Adipocyte (in vitro differentiated cells): ENCODE data around the gene TMEM38B.
A peak's percentile ranks its signal among the peaks of the same experiment; 100 is the strongest.
"Not testable (repeated sequence)": the region's sequence is repeated elsewhere in the genome, so short reads cannot be mapped to it uniquely, and the experiment has no call there.

Source experiments
- DNase-seq: peaks from one replicate; pipeline ENCODE4 v3.0.0-alpha.2; 2015; ENCODE audit warnings: low read depth
- H3K27me3 ChIP-seq: replicated peaks from 2 replicates; pipeline ENCODE4 v1.7.0; 2013; ENCODE audit warnings: mild to moderate bottlenecking, low read length, moderate library complexity; ENCODE audit not compliant: control insufficient read depth, insufficient read depth
- H3K36me3 ChIP-seq: 2 replicates; pipeline ENCODE4 v1.7.0; 2013; ENCODE audit warnings: low read length, mild to moderate bottlenecking, moderate library complexity; ENCODE audit not compliant: control insufficient read depth, insufficient read depth, severe bottlenecking
- H3K4me1 ChIP-seq: 2 replicates; pipeline ENCODE4 v1.7.0; 2013; ENCODE audit warnings: mild to moderate bottlenecking, low read length, moderate library complexity; ENCODE audit not compliant: control insufficient read depth, insufficient read depth
- H3K4me3 ChIP-seq: 2 replicates; pipeline ENCODE4 v1.7.0; 2013; ENCODE audit warnings: mild to moderate bottlenecking, low read length, moderate library complexity
- H3K9ac ChIP-seq: 2 replicates; pipeline ENCODE4 v1.7.0; 2013; ENCODE audit warnings: mild to moderate bottlenecking, low read length, moderate library complexity
- H3K9me3 ChIP-seq: 2 replicates; pipeline ENCODE4 v1.7.0; 2013; ENCODE audit warnings: mild to moderate bottlenecking, low read length, moderate library complexity; ENCODE audit not compliant: control insufficient read depth

Gene TMEM38B

DNA sequence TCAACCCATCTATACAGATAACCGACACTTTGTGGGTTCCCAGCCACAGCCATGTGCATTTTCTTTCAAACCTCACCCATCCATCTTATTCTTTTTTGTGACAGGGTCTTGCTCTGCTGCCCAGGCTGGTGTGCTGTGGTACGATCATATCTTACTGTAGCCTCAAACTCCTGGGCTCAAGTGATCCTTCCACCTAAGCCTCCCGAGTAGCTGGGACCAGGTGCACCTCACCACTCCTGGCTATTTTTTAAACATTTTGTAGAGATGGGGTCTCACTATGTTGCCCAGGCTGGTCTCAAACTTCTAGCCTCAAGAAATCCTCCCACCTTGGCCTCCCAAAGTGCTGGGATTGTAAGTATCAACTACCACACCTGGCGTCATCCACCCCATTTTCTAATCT lies 7.4 kb upstream of the TMEM38B start:
- DNase-seq = no peak
- H3K36me3 ChIP-seq = no peaks in the 10 kb centered on the region
- no peak overlapping the region for H3K4me3 ChIP-seq
- H3K4me1 ChIP-seq = no peaks in the 10 kb centered on the region
- H3K9ac ChIP-seq = no peak overlapping the region
- H3K9me3 ChIP-seq = no peaks in the 10 kb centered on the region
- H3K27me3 ChIP-seq = no peaks in the 10 kb centered on the region

DNA sequence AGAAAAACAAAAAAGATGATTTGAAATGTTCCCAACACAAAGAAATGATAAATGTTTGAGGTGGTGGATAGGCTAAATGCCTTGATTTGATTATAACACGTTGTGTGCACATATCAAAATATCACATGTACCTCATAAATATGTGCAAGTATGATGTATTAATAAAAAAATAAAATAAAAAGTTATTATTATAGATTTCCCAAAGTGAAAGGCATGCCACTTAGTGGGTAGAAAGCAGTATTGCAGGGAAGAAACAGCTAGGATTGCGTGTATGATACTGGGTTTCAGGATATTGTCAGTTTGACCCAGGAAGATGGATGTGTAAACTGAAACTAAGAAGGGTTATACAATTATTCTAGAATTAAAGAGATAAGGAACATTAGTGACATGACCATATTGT lies 3.6 kb upstream of the TMEM38B start:
- no peak overlapping the region for H3K9ac ChIP-seq
- no peaks in the 10 kb centered on the region for H3K9me3 ChIP-seq
- DNase-seq = peak; percentile 59
- H3K4me1 ChIP-seq = peaks cover 11% of the 10 kb centered on the region
- peaks cover 3% of the 10 kb centered on the region for H3K27me3 ChIP-seq
- H3K36me3 ChIP-seq = no peaks in the 10 kb centered on the region
- H3K4me3 ChIP-seq = no peak overlapping the region

DNA sequence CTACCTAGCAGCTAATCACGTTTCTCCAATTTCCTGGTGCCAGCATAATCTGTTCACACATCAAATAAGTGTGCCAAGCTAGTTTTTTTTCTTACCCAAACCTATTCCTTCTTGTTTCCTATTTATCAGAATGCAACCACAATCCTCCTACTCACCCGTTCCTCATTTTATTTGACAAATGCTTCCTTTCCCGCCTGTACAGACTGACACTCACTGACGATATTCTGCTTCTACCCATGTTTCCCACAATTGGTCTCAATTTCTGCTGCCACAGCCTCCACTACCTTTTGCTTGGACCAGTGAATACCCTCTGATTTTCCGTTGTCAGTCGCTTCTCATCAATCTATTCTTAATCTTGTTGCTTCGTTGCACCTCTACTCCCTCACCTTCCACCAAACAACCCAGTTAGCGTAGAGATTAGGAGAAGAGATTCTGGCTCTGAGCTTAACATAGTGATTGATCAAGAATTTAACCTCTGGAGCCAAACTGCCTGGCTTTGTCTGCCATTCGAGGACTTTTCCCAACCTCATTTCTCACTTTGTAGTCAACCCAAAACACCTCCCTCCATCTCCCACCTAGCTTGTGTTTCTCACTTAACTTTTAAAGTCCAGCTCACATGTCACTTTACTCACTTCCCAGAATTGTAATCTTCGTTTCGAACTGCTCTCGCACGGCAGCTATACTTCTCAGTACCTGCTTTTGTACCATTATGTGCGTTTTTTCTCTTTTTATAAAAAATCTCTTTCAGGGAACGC lies 729 bp upstream of the TMEM38B start:
- peaks cover 3% of the 10 kb centered on the region for H3K27me3 ChIP-seq
- DNase-seq = peak; percentile 20
- peaks cover 13% of the 10 kb centered on the region for H3K4me1 ChIP-seq
- H3K4me3 ChIP-seq = peak overlapping the region; percentile 80
- H3K36me3 ChIP-seq = no peaks in the 10 kb centered on the region
- peak overlapping the region; percentile 23 for H3K9ac ChIP-seq
- no peaks in the 10 kb centered on the region for H3K9me3 ChIP-seq

DNA sequence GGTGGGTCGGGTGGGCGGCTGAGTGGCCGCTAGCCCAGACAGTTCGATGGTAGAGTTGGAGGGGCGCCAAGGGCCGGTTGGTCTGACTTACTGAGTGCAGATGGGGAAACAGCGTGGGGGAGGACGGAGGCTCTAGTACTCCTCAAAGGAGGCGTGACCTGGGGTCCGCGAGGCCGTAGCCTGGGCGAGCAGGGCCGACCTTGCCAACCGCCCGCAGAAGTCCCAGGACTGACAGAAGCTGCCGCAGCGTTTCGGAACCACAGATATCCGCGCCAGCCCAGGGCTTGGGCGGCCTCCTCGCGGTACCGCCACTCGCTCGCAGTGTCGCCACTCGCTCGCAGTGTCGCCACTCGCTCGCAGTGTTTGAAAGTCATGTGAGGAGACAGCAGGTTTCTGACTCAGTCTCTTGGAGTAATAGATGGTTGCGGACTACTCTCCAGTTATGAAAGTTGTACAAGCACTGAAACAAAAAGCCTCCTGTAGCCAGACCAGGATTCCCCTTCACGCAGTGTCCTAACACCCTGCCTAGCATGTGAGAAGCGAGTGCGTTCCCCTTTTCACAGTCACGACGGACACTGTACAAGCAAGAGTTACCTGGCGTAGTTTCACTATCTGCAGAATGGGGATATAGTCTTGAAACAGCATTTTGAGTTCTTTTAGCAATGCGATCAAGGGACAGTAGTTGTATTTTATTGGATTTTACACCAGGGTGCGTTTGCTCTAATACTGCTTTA lies 674 bp downstream of the TMEM38B start:
- H3K27me3 ChIP-seq = peaks cover 3% of the 10 kb centered on the region
- H3K4me3 ChIP-seq = peak overlapping the region; percentile 80
- peaks cover 13% of the 10 kb centered on the region for H3K4me1 ChIP-seq
- no peaks in the 10 kb centered on the region for H3K9me3 ChIP-seq
- peak overlapping the region; percentile 36 for H3K9ac ChIP-seq
- peak; percentile 72 for DNase-seq
- no peaks in the 10 kb centered on the region for H3K36me3 ChIP-seq

DNA sequence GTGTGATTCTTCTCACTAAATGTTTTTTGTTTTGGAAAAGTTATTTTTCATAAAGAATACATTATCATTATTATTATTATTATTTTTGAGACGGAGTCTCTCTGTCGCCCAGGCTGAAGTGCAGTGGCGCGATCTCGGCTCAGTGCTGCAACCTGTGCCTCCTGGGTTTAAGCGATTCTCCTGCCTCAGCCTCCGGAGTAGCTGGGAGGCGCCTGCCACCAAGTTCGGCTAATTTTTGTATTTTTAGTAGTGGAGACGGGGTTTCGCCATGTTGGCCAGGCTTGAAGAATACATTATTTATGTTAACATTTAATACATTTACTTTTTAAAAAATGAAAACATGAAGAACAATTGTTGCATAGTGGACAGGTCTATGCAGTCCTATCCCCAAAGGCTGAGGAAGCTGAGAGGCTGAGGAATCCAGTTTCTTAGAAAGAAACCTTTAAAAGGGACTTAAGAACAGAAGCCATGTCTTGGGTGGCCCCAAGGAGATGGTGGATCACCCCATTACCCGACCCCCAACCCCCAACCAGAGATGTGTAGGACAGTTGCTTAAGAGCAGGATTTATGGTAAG lies 2.0 kb downstream of the TMEM38B start:
- Histone ChIP-seq H3K9ac (no peak overlapping the region), H3K27me3 (peaks cover 3% of the 10 kb centered on the region), H3K9me3 (no peaks in the 10 kb centered on the region), H3K4me3 (no peak overlapping the region), H3K36me3 (no peaks in the 10 kb centered on the region), H3K4me1 (peaks cover 17% of the 10 kb centered on the region)
- no peak for DNase-seq

DNA sequence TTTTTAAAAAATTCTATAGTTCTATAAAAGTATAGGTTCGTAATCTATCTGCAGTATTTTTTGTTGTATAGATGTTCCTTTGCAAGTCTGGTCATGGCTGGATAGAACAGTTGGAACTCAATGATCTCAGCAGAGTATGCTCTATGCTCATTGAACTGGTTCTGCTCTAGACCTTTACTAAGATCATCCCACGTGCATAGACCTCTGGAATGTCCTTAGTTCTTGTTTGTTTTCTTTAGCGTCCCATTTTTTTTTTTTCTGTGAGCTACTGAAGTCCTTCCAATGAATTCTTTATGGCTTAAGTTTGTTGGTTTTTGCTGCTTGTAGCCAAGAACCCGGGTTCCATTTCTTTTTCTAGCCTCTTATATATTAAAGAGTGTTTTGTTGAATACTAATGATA lies 3.5 kb downstream of the TMEM38B start:
- Histone ChIP-seq H3K9ac (no peak overlapping the region), H3K36me3 (no peaks in the 10 kb centered on the region), H3K9me3 (no peaks in the 10 kb centered on the region), H3K4me3 (no peak overlapping the region), H3K4me1 (peaks cover 20% of the 10 kb centered on the region), H3K27me3 (peaks cover 3% of the 10 kb centered on the region)
- peak; percentile 7 for DNase-seq

DNA sequence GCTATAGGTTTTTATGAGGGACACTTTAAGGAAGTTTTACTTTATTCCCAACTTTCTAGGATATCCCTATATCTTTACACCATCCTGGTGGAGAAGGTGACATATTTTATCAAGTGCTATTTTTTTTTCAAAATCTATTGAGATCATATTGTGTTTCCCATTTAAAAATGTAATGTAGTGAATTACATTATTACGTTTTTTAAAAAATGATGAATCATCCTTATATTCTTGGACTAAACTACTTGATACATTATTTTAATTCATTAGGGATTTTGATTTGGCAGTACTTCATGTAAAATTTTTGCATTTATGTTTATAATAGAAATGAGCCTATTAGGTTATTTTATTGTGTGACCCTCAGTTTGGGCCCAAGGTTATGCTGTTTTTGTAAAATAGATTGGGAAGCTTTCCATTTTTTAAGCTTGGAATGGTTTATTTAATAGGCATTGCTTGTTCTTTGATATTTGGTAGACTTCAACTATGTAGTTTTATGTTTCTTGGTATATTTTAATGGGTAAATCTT lies 4.1 kb downstream of the TMEM38B start:
- Histone ChIP-seq H3K9ac (no peak overlapping the region), H3K4me1 (peaks cover 20% of the 10 kb centered on the region), H3K36me3 (no peaks in the 10 kb centered on the region), H3K9me3 (no peaks in the 10 kb centered on the region), H3K4me3 (no peak overlapping the region), H3K27me3 (no peaks in the 10 kb centered on the region)
- no peak for DNase-seq

DNA sequence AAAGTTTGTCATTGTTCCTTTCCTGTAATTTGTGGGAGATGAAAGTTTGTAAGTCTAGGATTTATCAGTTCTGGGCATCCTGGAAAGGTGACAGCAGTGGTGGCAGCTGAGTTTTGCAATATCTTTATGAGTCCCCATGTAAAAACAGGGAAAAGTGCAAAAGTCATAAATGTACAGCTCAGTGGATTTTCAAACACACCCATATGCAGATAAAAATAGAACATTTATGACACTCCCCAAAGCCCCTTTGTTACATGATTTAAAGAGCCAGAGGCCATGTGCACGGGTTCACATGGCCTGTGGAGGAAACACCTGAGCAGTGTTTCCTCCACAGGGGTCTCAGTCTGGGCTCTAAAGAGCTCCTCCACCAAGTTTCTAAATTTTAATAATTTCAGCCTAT lies 6.3 kb downstream of the TMEM38B start:
- H3K9ac ChIP-seq = no peak overlapping the region
- H3K4me1 ChIP-seq = peaks cover 9% of the 10 kb centered on the region
- H3K36me3 ChIP-seq = no peaks in the 10 kb centered on the region
- H3K4me3 ChIP-seq = no peak overlapping the region
- no peak for DNase-seq
- no peaks in the 10 kb centered on the region for H3K27me3 ChIP-seq
- H3K9me3 ChIP-seq = no peaks in the 10 kb centered on the region

DNA sequence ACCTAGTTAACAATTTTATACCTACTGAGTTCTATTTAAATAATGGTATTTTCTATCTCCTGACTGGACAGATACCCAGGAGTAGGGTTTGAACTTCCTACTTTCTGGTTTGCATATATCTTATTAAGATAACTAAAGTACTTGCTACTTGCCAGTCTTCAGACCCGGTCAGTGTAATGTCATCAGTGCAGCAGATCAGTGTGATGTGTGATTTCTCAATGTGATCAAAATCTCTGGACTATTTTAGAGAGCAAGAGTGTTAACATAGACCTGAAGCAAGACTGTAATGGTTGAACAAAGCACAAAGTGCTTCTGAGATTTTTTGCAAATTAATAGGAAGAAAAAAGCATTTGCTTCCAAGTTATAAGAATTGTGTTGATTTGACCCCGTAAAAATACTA lies 6.8 kb downstream of the TMEM38B start:
- H3K27me3 ChIP-seq = no peaks in the 10 kb centered on the region
- H3K4me3 ChIP-seq = no peak overlapping the region
- no peaks in the 10 kb centered on the region for H3K36me3 ChIP-seq
- no peak for DNase-seq
- H3K4me1 ChIP-seq = peaks cover 6% of the 10 kb centered on the region
- H3K9ac ChIP-seq = no peak overlapping the region
- no peaks in the 10 kb centered on the region for H3K9me3 ChIP-seq

DNA sequence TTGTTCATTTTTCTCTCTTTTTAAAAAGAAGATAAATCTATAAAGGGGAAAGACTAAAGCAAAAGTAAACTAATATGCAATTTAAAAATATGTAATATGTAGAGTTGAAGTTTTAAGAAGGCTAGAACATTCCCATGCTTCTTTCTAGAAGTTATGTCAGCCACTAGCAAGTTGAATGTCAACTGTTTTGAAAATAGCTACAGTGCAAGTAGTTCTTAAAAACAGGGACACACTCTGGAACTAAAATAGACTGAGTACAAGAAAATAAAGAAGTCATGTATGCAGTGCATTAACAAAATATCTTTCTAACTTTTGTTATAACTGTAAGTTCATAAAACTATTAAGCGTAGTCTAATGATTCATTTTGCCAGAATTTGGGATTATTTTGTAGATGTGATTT lies 7.9 kb downstream of the TMEM38B start:
- Histone ChIP-seq H3K4me1 (peaks cover 6% of the 10 kb centered on the region), H3K27me3 (no peaks in the 10 kb centered on the region)
- no peak for DNase-seq

DNA sequence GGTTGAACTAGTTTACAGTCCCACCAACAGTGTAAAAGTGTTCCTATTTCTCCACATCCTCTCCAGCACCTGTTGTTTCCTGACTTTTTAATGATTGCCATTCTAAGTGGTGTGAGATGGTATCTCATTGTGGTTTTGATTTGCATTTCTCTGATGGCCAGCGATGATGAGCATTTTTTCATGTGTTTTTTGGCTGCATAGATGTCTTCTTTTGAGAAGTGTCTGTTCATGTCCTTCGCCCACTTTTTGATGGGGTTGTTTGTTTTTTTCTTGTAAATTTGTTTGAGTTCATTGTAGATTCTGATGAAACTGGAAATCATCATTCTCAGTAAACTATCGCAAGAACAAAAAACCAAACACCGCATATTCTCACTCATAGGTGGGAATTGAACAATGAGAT lies 9.3 kb downstream of the TMEM38B start:
- not testable (repeated sequence) for DNase-seq, H3K36me3 ChIP-seq, H3K9ac ChIP-seq, H3K4me3 ChIP-seq, H3K27me3 ChIP-seq, H3K9me3 ChIP-seq, H3K4me1 ChIP-seq

More for the DNA sequence above, 7.9 kb downstream of the TMEM38B start:
- H3K9ac ChIP-seq = no peak overlapping the region
- H3K9me3 ChIP-seq = no peaks in the 10 kb centered on the region
- H3K4me3 ChIP-seq = no peak overlapping the region
- peaks cover 2% of the 10 kb centered on the region for H3K36me3 ChIP-seq
